ENCODE results near the gene NEIL1.

GRCh38 chr15:75366163-75366562 is 19.3 kb downstream of the NEIL1 start:
- TF ChIP-seq FOSL1 (IDR thresholded peaks at IDR 0.05; ENCODE audit: low read depth) (no peak), EZH2 (IDR thresholded peaks at IDR 0.05) (no peak), CTCF (IDR thresholded peaks at IDR 0.05 in 2 of 3, conservative IDR thresholded peaks at IDR 0.05 in 1 of 3; ENCODE audit: borderline replicate concordance in 1 of 3, insufficient read depth in 1 of 3, low read depth in 2 of 3, low read length in 2 of 3) (no peak), REST (IDR thresholded peaks at IDR 0.05; ENCODE audit: low read depth) (no peak), ZFX (IDR thresholded peaks at IDR 0.05) (no peak), POLR2A (IDR thresholded peaks at IDR 0.05; ENCODE audit: borderline replicate concordance, extremely low read depth, insufficient read depth, insufficient read length) (no peak), SIN3A (IDR thresholded peaks at IDR 0.05; ENCODE audit: low read depth) (no peak), RAD21 (IDR thresholded peaks at IDR 0.05; ENCODE audit: low read depth) (no peak), POLR2AphosphoS5 (IDR thresholded peaks at IDR 0.05; ENCODE audit: low read depth, low read length) (no peak), CBX3 (IDR thresholded peaks at IDR 0.05; ENCODE audit: low read depth) (no peak), JUND (IDR thresholded peaks at IDR 0.05) (no peak), SP1 (IDR thresholded peaks at IDR 0.05; ENCODE audit: low read depth) (no peak), ATF3 (IDR thresholded peaks at IDR 0.05) (no peak)
